WTC11 (cell line): ENCODE results near the gene ENPP6.

ENCODE experiments used
- ATF1 ChIP-seq: sonication (generic); formaldehyde crosslinking; IDR thresholded peaks from 2 replicates; pipeline ENCODE4 v1.8.1; 2023; ENCODE audit warnings: mild to moderate bottlenecking, moderate library complexity, missing genetic modification reagents
- E2F4 ChIP-seq: sonication (generic); formaldehyde crosslinking; IDR thresholded peaks from 2 replicates; pipeline ENCODE4 v1.8.1; 2022; ENCODE audit warnings: low read depth, mild to moderate bottlenecking, moderate library complexity, missing genetic modification reagents, borderline replicate concordance
- JUN ChIP-seq: sonication (generic); formaldehyde crosslinking; IDR thresholded peaks from 2 replicates; pipeline ENCODE4 v1.8.0; 2023; ENCODE audit warnings: mild to moderate bottlenecking, missing genetic modification reagents
- NFE2L1 ChIP-seq: sonication (generic); formaldehyde crosslinking; IDR thresholded peaks from 2 replicates; pipeline ENCODE4 v1.8.1; 2023; ENCODE audit warnings: missing genetic modification reagents
- PREB ChIP-seq: sonication (generic); formaldehyde crosslinking; IDR thresholded peaks from 2 replicates; pipeline ENCODE4 v1.8.1; 2022; ENCODE audit warnings: mild to moderate bottlenecking, missing genetic modification reagents, moderate library complexity, borderline replicate concordance
- SP1 ChIP-seq: sonication (generic); formaldehyde crosslinking; conservative IDR thresholded peaks from 2 replicates; pipeline ENCODE4 v1.8.1; 2022; ENCODE audit warnings: missing genetic modification reagents
- ZNF138 ChIP-seq: sonication (generic); formaldehyde crosslinking; conservative IDR thresholded peaks from 2 replicates; pipeline ENCODE4 v1.8.1; 2022; ENCODE audit warnings: mild to moderate bottlenecking, moderate library complexity, missing genetic modification reagents
- TF ChIP-seq, protein P1 (sequence below): fragments of 200-600 bp; IDR thresholded peaks from 2 replicates; pipeline ENCODE4 v1.8.0; 2022; ENCODE audit warnings: antibody characterized with exemption
- TF ChIP-seq, protein P2 (sequence below): sonication (generic); formaldehyde crosslinking; IDR thresholded peaks from 2 replicates; pipeline ENCODE4 v1.8.0; 2022; ENCODE audit warnings: mild to moderate bottlenecking, missing genetic modification reagents
- TF ChIP-seq, protein P3 (sequence below): sonication (generic); formaldehyde crosslinking; IDR thresholded peaks from 2 replicates; pipeline ENCODE4 v1.8.1; 2023; ENCODE audit warnings: mild to moderate bottlenecking, missing genetic modification reagents, moderate library complexity
- TF ChIP-seq, protein P4 (sequence below): sonication (generic); formaldehyde crosslinking; IDR thresholded peaks from 2 replicates; pipeline ENCODE4 v1.8.0; 2022; ENCODE audit warnings: missing genetic modification reagents
- TF ChIP-seq, protein P5 (sequence below): sonication (generic); formaldehyde crosslinking; IDR thresholded peaks from 2 replicates; pipeline ENCODE4 v1.8.1; 2023; ENCODE audit warnings: mild to moderate bottlenecking, missing genetic modification reagents, moderate library complexity

GRCh38 chr4:184192933-184193332 lies 24.7 kb downstream of the ENPP6 start:
- TF ChIP-seq, protein P1, sequence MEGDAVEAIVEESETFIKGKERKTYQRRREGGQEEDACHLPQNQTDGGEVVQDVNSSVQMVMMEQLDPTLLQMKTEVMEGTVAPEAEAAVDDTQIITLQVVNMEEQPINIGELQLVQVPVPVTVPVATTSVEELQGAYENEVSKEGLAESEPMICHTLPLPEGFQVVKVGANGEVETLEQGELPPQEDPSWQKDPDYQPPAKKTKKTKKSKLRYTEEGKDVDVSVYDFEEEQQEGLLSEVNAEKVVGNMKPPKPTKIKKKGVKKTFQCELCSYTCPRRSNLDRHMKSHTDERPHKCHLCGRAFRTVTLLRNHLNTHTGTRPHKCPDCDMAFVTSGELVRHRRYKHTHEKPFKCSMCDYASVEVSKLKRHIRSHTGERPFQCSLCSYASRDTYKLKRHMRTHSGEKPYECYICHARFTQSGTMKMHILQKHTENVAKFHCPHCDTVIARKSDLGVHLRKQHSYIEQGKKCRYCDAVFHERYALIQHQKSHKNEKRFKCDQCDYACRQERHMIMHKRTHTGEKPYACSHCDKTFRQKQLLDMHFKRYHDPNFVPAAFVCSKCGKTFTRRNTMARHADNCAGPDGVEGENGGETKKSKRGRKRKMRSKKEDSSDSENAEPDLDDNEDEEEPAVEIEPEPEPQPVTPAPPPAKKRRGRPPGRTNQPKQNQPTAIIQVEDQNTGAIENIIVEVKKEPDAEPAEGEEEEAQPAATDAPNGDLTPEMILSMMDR: no peak
- TF ChIP-seq PREB (no peak), E2F4 (no peak), ATF1 (CRISPR knock-in tag) (no peak), JUN (CRISPR knock-in tag) (no peak), SP1 (no peak), NFE2L1 (no peak), ZNF138 (no peak)
- TF ChIP-seq, protein P2, sequence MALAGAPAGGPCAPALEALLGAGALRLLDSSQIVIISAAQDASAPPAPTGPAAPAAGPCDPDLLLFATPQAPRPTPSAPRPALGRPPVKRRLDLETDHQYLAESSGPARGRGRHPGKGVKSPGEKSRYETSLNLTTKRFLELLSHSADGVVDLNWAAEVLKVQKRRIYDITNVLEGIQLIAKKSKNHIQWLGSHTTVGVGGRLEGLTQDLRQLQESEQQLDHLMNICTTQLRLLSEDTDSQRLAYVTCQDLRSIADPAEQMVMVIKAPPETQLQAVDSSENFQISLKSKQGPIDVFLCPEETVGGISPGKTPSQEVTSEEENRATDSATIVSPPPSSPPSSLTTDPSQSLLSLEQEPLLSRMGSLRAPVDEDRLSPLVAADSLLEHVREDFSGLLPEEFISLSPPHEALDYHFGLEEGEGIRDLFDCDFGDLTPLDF (CRISPR knock-in tag): no peak
- TF ChIP-seq, protein P3, sequence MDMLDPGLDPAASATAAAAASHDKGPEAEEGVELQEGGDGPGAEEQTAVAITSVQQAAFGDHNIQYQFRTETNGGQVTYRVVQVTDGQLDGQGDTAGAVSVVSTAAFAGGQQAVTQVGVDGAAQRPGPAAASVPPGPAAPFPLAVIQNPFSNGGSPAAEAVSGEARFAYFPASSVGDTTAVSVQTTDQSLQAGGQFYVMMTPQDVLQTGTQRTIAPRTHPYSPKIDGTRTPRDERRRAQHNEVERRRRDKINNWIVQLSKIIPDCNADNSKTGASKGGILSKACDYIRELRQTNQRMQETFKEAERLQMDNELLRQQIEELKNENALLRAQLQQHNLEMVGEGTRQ (CRISPR knock-in tag): no peak
- TF ChIP-seq, protein P4, sequence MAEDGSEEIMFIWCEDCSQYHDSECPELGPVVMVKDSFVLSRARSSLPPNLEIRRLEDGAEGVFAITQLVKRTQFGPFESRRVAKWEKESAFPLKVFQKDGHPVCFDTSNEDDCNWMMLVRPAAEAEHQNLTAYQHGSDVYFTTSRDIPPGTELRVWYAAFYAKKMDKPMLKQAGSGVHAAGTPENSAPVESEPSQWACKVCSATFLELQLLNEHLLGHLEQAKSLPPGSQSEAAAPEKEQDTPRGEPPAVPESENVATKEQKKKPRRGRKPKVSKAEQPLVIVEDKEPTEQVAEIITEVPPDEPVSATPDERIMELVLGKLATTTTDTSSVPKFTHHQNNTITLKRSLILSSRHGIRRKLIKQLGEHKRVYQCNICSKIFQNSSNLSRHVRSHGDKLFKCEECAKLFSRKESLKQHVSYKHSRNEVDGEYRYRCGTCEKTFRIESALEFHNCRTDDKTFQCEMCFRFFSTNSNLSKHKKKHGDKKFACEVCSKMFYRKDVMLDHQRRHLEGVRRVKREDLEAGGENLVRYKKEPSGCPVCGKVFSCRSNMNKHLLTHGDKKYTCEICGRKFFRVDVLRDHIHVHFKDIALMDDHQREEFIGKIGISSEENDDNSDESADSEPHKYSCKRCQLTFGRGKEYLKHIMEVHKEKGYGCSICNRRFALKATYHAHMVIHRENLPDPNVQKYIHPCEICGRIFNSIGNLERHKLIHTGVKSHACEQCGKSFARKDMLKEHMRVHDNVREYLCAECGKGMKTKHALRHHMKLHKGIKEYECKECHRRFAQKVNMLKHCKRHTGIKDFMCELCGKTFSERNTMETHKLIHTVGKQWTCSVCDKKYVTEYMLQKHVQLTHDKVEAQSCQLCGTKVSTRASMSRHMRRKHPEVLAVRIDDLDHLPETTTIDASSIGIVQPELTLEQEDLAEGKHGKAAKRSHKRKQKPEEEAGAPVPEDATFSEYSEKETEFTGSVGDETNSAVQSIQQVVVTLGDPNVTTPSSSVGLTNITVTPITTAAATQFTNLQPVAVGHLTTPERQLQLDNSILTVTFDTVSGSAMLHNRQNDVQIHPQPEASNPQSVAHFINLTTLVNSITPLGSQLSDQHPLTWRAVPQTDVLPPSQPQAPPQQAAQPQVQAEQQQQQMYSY (CRISPR knock-in tag): no peak
- TF ChIP-seq, protein P5, sequence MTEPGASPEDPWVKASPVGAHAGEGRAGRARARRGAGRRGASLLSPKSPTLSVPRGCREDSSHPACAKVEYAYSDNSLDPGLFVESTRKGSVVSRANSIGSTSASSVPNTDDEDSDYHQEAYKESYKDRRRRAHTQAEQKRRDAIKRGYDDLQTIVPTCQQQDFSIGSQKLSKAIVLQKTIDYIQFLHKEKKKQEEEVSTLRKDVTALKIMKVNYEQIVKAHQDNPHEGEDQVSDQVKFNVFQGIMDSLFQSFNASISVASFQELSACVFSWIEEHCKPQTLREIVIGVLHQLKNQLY (CRISPR knock-in tag): no peak
